Prostate gland (tissue), 2 donors: ENCODE results near the gene FASTK. TPM values are rescaled to one million over a fixed set of nuclear protein-coding genes. Genes with fewer than 3 reads are reported as not detected.

Experiments
- DNase-seq: peaks from one replicate; pipeline ENCODE4 v3.0.0-alpha.2; 2019; ENCODE audit warnings: low spot score
- H3K27ac ChIP-seq, 2 donors: fragments of 200-600 bp; sonication (generic); 2 replicates each; pipeline ENCODE4 v1.5.1; 2017 to 2019
- H3K27me3 ChIP-seq: fragments of 200-600 bp; sonication (generic); replicated peaks from 2 replicates; pipeline ENCODE4 v1.5.1; 2019; ENCODE audit not compliant: insufficient read depth
- H3K36me3 ChIP-seq, 2 donors: fragments of 200-600 bp; sonication (generic); 1 replicate in 1 of 2; 2 replicates in 1 of 2; pipeline versions ENCODE4 v1.5.1 to v1.8.1; 2017 to 2019
- H3K4me1 ChIP-seq: fragments of 200-600 bp; sonication (generic); replicated peaks from 2 replicates; pipeline ENCODE4 v1.5.1; 2019
- H3K4me3 ChIP-seq, 2 donors: fragments of 200-600 bp; sonication (generic); 2 replicates each; pipeline ENCODE4 v1.5.1; 2017 to 2019
- H3K9me3 ChIP-seq: fragments of 200-600 bp; sonication (generic); 2 replicates; pipeline ENCODE4 v1.5.1; 2017
- POLR2A ChIP-seq: fragments of 450-650 bp; IDR thresholded peaks from one replicate; pipeline ENCODE4 v1.6.1; 2016; ENCODE audit warnings: antibody characterized with exemption, mild to moderate bottlenecking
- POLR2AphosphoS5 ChIP-seq: sonication (generic); formaldehyde crosslinking; IDR thresholded peaks from one replicate; pipeline ENCODE4 v1.6.1; 2017; ENCODE audit warnings: antibody characterized with exemption
- WGBS: methylation state at CpG from one replicate; pipeline ENCODE4 v1.1.5; 2018; 5-methylcytosine and 5-hydroxymethylcytosine counted together
- intact Hi-C: fragments of 100-400 bp; cut with DNase I; formaldehyde crosslinking; loops from one replicate; pipeline ENCODE4 v1.14.2; 2022
- total RNA-seq, 2 donors: library from RNA; depleted of rRNA; stranded (reverse); fragments of >200 nt; gene quantifications; one replicate each; pipeline ENCODE4 v1.1.0, GENCODE V29; 2016
- TF ChIP-seq, protein P1 (sequence below), 4 experiments: fragments of 200-600 bp in 2 of 4; fragments of 450-650 bp in 2 of 4; sonication (generic) in 2 of 4; IDR thresholded peaks; 1 replicate in 3 of 4; 2 replicates in 1 of 4; pipeline ENCODE4 v1.5.1; 2016 to 2019; ENCODE audit warnings: antibody characterized with exemption in 4 of 4, mild to moderate bottlenecking in 2 of 4, moderate library complexity in 2 of 4

Gene FASTK
- total RNA-seq, 2 donors from 2014 or later = 107 to 122 TPM

DNA sequence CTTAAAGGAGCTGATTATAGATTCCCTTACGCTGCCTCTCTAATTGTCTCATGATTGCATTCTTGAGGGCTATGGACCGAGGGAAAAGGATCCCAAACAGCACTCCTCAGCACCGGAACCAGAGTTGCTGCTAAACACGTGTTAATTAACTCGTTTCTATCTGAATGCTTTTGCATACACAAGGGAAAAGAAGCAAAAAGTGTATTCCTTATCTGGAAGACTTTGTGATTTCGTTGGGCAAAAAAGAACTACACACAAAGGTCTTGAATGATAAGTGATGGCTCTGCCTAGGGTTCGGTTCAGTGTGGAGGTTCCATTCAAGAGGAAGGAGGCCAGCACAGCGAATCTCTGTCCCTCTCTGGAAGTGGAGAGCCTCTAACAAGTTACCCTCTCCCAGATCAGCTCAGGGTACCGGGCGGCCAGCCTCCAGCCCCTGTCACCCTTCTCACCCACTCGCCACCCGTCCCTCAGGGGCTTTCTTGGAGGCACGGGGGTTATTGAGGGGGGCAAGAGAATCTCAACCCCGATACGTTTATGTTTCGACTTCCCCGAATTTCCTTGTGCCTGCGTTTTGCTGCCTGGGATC is 21.7 kb downstream of the FASTK start:
- no peaks in the 10 kb centered on the region for H3K36me3 ChIP-seq
- H3K4me3 ChIP-seq = peak overlapping the region; percentile 59 to 62
- H3K27ac ChIP-seq = peak overlapping the region; percentile 93 to 97
- 8% methylated on average over 18 of the region's 18 CpGs for WGBS
- intact Hi-C loops = loop anchor here (2.0 kb wide), 1 partner anchor 24 kb away; the partner anchor contains the start of gene TMUB1
- H3K9me3 ChIP-seq = no peaks in the 10 kb centered on the region
- peaks cover 29% of the 10 kb centered on the region for H3K4me1 ChIP-seq
- DNase-seq = no peak
- no peaks in the 10 kb centered on the region for H3K27me3 ChIP-seq
- TF ChIP-seq, protein P1, sequence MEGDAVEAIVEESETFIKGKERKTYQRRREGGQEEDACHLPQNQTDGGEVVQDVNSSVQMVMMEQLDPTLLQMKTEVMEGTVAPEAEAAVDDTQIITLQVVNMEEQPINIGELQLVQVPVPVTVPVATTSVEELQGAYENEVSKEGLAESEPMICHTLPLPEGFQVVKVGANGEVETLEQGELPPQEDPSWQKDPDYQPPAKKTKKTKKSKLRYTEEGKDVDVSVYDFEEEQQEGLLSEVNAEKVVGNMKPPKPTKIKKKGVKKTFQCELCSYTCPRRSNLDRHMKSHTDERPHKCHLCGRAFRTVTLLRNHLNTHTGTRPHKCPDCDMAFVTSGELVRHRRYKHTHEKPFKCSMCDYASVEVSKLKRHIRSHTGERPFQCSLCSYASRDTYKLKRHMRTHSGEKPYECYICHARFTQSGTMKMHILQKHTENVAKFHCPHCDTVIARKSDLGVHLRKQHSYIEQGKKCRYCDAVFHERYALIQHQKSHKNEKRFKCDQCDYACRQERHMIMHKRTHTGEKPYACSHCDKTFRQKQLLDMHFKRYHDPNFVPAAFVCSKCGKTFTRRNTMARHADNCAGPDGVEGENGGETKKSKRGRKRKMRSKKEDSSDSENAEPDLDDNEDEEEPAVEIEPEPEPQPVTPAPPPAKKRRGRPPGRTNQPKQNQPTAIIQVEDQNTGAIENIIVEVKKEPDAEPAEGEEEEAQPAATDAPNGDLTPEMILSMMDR (IDR thresholded peaks at IDR 0.05) = no peak
- no peak for TF ChIP-seq POLR2AphosphoS5
- no peak for TF ChIP-seq POLR2A

DNA sequence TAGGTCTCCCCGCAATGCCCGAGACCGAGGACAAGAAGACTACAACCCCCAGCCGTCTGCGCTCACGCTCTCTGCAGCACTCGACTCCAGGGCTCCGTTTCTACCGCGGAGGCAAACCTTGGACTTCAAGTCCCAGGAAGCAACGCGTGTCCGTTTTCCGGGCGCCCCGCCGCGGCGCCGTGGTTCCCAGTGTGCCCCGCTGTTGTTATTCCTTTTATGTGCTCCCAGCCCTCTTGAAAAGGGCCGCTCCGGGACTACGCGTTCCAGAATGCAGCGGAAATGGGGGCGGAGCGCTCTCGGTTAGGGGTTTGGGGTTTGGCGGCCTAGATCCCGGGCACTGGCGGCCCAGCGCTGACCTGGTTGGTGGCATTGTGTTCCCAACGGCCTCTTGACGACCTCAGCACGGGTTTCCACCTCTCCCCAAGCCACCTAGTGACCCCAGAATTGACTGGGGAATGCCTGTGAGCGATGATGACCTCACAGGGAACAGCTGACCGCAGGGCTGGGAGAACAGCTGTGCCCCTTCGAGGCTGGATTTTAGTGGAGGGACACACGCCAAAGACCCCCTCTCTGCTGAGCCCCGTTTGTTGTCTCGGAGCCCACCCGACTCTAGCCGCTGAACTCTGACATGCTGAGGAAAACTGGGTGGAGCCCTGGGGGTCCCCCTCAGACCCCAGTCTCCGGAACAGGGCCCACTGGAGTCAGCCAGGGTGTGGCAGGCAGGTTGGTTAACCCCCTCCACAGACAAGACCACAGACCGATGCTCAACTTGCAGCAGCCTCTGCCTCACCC is 22.4 kb downstream of the FASTK start:
- Histone ChIP-seq H3K9me3 (no peaks in the 10 kb centered on the region), H3K4me3 (peak overlapping the region; percentile 57 to 59), H3K36me3 (no peaks in the 10 kb centered on the region), H3K27ac (peak overlapping the region; percentile 93 to 97), H3K4me1 (peaks cover 29% of the 10 kb centered on the region), H3K27me3 (no peaks in the 10 kb centered on the region)
- intact Hi-C loops = loop anchor here (2.0 kb wide), 1 partner anchor 25 kb away; the partner anchor contains the start of gene TMUB1
- TF ChIP-seq, protein P1 (IDR thresholded peaks at IDR 0.05) = peak in 1 of 4 experiments; percentile 20
- TF ChIP-seq POLR2AphosphoS5 (peak; percentile 98), POLR2A (peak; percentile 98)
- under 1% methylated on average over 43 of the region's 46 CpGs for WGBS
- DNase-seq = peak; percentile 100

DNA sequence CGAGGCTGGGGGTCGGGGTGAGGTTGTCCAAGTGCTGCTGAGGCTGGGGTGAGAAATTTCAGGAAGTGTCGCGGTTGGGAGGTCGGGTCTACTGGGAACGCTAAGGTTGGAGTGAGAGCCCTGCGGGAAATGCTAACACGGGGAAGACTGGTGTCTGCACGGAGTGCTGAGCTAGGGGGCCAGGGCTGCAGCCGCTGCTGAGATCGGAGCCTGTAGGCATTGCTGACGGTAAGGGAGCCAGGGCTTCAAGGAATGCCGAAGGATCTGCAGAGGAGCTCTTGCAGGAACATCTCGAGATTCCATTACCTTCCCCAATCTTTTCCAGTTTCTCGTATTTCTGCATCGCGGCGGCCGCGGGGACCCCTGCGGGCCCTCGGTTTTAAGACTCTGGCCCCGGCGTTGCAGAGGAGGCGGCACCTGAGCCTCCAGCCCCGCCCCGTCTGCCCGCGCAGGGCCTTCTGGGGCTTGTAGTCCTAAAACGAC is 23.1 kb downstream of the FASTK start, which contains the start of gene CDK5:
CDK5 (minus strand) TSS at position 392 of the 483 bp plus-strand sequence; CDS start at position 343, 49 bp downstream.
- Histone ChIP-seq H3K4me1 (peaks cover 29% of the 10 kb centered on the region), H3K27me3 (no peaks in the 10 kb centered on the region), H3K36me3 (no peaks in the 10 kb centered on the region), H3K9me3 (no peaks in the 10 kb centered on the region), H3K27ac (peak within 1 kb of the TSS; percentile 93 to 97), H3K4me3 (peak within 1 kb of the TSS; percentile 57 to 59)
- TF ChIP-seq POLR2AphosphoS5 (no peak), POLR2A (no peak)
- TF ChIP-seq, protein P1 (IDR thresholded peaks at IDR 0.05) = no peak
- intact Hi-C loops = no loop called here
- DNase-seq = no peak
- WGBS = under 1% methylated on average over 30 of the region's 30 CpGs

DNA sequence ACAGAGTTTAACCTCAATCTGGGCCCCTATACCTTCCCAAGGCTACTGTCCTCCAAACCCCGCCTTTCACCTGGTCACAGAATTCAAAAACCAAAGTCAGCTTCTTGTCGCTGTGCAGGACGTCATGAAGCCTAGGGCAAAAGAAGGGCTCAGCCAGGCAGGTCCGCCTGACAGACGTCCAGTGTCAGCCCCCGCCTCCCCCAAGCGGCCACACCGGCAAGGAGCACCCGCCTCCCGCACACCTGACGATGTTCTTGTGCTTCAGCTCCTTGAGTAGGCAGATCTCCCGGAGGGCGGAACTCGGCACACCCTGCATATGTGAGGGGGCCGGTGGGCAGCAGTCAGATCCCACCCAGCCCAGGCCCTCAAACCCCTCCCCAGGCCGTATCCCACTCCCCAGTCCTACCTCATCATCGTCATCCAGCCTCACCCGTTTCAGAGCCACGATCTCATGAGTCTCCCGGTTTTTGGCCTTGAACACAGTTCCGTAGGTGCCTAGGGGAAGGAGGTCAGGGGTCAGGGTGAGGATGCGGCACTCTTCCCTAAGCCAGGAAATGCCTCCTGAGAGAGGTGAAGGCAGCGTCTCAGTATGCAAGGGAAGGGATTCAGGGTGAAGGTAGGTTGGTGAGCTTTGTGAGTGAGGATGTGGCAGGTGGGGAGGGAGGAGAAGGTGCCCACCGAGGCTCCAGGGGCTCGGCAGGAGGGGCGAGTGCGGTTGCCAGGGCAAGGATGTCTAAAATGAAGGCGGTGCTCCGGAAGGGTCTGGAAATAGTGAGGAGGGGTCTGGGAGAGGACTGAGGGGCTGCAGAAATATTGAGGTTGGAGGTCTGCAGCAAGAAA is 23.7 kb downstream of the FASTK start:
- DNase-seq = no peak
- 23% methylated on average over 29 of the region's 29 CpGs for WGBS
- H3K27me3 ChIP-seq = no peaks in the 10 kb centered on the region
- no peak overlapping the region for H3K27ac ChIP-seq
- peaks cover 29% of the 10 kb centered on the region for H3K4me1 ChIP-seq
- intact Hi-C loops = no loop called here
- TF ChIP-seq, protein P1 (IDR thresholded peaks at IDR 0.05) = no peak
- TF ChIP-seq POLR2AphosphoS5 (no peak), POLR2A (no peak)
- H3K9me3 ChIP-seq = no peaks in the 10 kb centered on the region
- peak overlapping the region; percentile 57 to 59 for H3K4me3 ChIP-seq
- no peaks in the 10 kb centered on the region for H3K36me3 ChIP-seq
